OCI-LY7 (cell line): Measurements from ENCODE around the gene PRODH2.

Experiments used
- CTCF ChIP-seq: fragments of 200-600 bp; sonication (generic); conservative IDR thresholded peaks from 2 replicates; pipeline ENCODE4 v1.5.1; 2014; ENCODE audit warnings: mild to moderate bottlenecking, antibody characterized with exemption, low read length, moderate library complexity, mixed read lengths
- EZH2phosphoT487 ChIP-seq: fragments of 200-600 bp; sonication (generic); IDR thresholded peaks from 2 replicates; pipeline ENCODE4 v1.6.1; 2018; ENCODE audit warnings: low read depth, borderline replicate concordance, mild to moderate bottlenecking, mixed run types, antibody characterized with exemption, low read length, moderate library complexity, mixed read lengths

- TF ChIP-seq CTCF (no peak), EZH2phosphoT487 (no peak)
Observed at GRCh38 chr19:35787227-35787799, 25.3 kb downstream of the PRODH2 start.
